ENCODE measurements around the gene ZNF219. TPM values are rescaled to one million over a fixed set of nuclear protein-coding genes. Genes with fewer than 3 reads are reported as not detected.

Gene ZNF219
- total and polyA plus RNA-seq, 2 of the 13 experiments (the other 11 are each of a cell fraction or from before 2014, with no cell fraction given): 34.5 to 36.6 TPM

- TF ChIP-seq MTF2 (CRISPR knock-in tag; IDR thresholded peaks at IDR 0.05; ENCODE audit: borderline replicate concordance) (0 out of 2 replicates have a peak, but pooled peaks have one; percentile 49), ZNF749 (CRISPR knock-in tag; IDR thresholded peaks at IDR 0.05; ENCODE audit: borderline replicate concordance) (no peak), PHB2 (IDR thresholded peaks at IDR 0.05; ENCODE audit: partially characterized antibody) (no peak), ZNF883 (CRISPR knock-in tag; IDR thresholded peaks at IDR 0.05; ENCODE audit: not compliant biosample characterization) (peak; percentile 8), DZIP1 (CRISPR knock-in tag; IDR thresholded peaks at IDR 0.05) (no peak), HMG20A (CRISPR knock-in tag; IDR thresholded peaks at IDR 0.05; ENCODE audit: borderline replicate concordance) (no peak), NFRKB (IDR thresholded peaks at IDR 0.05) (no peak), ZNF7 (CRISPR knock-in tag; IDR thresholded peaks at IDR 0.05) (no peak), ZMYM3 (CRISPR knock-in tag; IDR thresholded peaks at IDR 0.05) (0 out of 2 replicates have a peak, but pooled peaks have one; percentile 57), ZC3H13 (CRISPR knock-in tag; IDR thresholded peaks at IDR 0.05) (no peak), ZBTB44 (CRISPR knock-in tag; IDR thresholded peaks at IDR 0.05) (peak; percentile 80; the same call in 1 of the 2 replicates), AGO2 (optimal IDR thresholded peaks at IDR 0.05; ENCODE audit: low read depth, low read length) (no peak), ATRX (CRISPR knock-in tag; IDR thresholded peaks at IDR 0.05; ENCODE audit: borderline replicate concordance) (no peak), RERE (CRISPR knock-in tag; IDR thresholded peaks at IDR 0.05; ENCODE audit: low read depth) (no peak), ZNF136 (CRISPR knock-in tag; IDR thresholded peaks at IDR 0.05; ENCODE audit: low read depth) (0 out of 2 replicates have a peak, but pooled peaks have one; percentile 1), GFI1 (CRISPR knock-in tag; IDR thresholded peaks at IDR 0.05; ENCODE audit: borderline replicate concordance) (no peak), ZNF576 (CRISPR knock-in tag; IDR thresholded peaks at IDR 0.05) (no peak), ZIK1 (CRISPR knock-in tag; IDR thresholded peaks at IDR 0.05; ENCODE audit: borderline replicate concordance, low read depth) (peak; percentile 37; the same call in 1 of the 2 replicates), ZNF44 (CRISPR knock-in tag; IDR thresholded peaks at IDR 0.05) (no peak)
Observed at GRCh38 chr14:21106498-21107282, 8.2 kb upstream of the ZNF219 start (continued).

Measured in HepG2 (cell line).